ENCODE results near the gene DHX16.

Gene DHX16

GRCh38 chr6:30686009-30686907, 13.5 kb upstream of the DHX16 start, which contains the start of gene PPP1R18:
Gene PPP1R18, minus strand, starts transcription at chr6:30686645. Its CDS starts 627 bp downstream, at chr6:30686018.
- Histone ChIP-seq H2AFZ (peak within 1 kb of the TSS; percentile 98), H3K27ac (peak within 1 kb of the TSS; percentile 93), H3K79me2 (no peaks in the 10 kb centered on the region), H3K9me3 (ENCODE audit: control insufficient read depth, low read length) (no peaks in the 10 kb centered on the region), H3K27me3 (ENCODE audit: control insufficient read depth, insufficient read depth, low read length) (no peaks in the 10 kb centered on the region), H3K9ac (peak within 1 kb of the TSS; percentile 67), H3K4me2 (ENCODE audit: low read length) (peak within 1 kb of the TSS; percentile 94), H3K36me3 (ENCODE audit: control insufficient read depth, insufficient read depth, low read length) (no peaks in the 10 kb centered on the region), H3K4me3 (ENCODE audit: low read depth, low read length) (peak within 1 kb of the TSS; percentile 84), H3K4me1 (peaks cover 3% of the 10 kb centered on the region)
- TF ChIP-seq, protein P1, sequence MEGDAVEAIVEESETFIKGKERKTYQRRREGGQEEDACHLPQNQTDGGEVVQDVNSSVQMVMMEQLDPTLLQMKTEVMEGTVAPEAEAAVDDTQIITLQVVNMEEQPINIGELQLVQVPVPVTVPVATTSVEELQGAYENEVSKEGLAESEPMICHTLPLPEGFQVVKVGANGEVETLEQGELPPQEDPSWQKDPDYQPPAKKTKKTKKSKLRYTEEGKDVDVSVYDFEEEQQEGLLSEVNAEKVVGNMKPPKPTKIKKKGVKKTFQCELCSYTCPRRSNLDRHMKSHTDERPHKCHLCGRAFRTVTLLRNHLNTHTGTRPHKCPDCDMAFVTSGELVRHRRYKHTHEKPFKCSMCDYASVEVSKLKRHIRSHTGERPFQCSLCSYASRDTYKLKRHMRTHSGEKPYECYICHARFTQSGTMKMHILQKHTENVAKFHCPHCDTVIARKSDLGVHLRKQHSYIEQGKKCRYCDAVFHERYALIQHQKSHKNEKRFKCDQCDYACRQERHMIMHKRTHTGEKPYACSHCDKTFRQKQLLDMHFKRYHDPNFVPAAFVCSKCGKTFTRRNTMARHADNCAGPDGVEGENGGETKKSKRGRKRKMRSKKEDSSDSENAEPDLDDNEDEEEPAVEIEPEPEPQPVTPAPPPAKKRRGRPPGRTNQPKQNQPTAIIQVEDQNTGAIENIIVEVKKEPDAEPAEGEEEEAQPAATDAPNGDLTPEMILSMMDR (IDR thresholded peaks at IDR 0.05), result no peak

GRCh38 chr6:30685157-30686008, 12.6 kb upstream of the DHX16 start:
- H3K4me3 ChIP-seq (ENCODE audit: low read depth, low read length), result peak overlapping the region; percentile 84
- peak overlapping the region; percentile 93 for H3K27ac ChIP-seq
- peak overlapping the region; percentile 94 for H3K4me2 ChIP-seq (ENCODE audit: low read length)
- no peaks in the 10 kb centered on the region for H3K4me1 ChIP-seq
- no peaks in the 10 kb centered on the region for H3K79me2 ChIP-seq
- H3K36me3 ChIP-seq (ENCODE audit: control insufficient read depth, insufficient read depth, low read length), result no peaks in the 10 kb centered on the region
- TF ChIP-seq, protein P1 (IDR thresholded peaks at IDR 0.05), result no peak
- H3K9me3 ChIP-seq (ENCODE audit: control insufficient read depth, low read length), result no peaks in the 10 kb centered on the region
- no peak overlapping the region for H3K9ac ChIP-seq
- no peak overlapping the region for H2AFZ ChIP-seq
- no peaks in the 10 kb centered on the region for H3K27me3 ChIP-seq (ENCODE audit: control insufficient read depth, insufficient read depth, low read length)

- Histone ChIP-seq H3K9me3 (ENCODE audit: control insufficient read depth, low read length) (no peaks in the 10 kb centered on the region), H3K27ac (peak overlapping the region; percentile 93), H3K4me1 (no peaks in the 10 kb centered on the region), H3K79me2 (no peaks in the 10 kb centered on the region), H3K4me2 (ENCODE audit: low read length) (no peak overlapping the region), H2AFZ (no peak overlapping the region), H3K36me3 (ENCODE audit: control insufficient read depth, insufficient read depth, low read length) (no peaks in the 10 kb centered on the region), H3K27me3 (ENCODE audit: control insufficient read depth, insufficient read depth, low read length) (no peaks in the 10 kb centered on the region), H3K4me3 (ENCODE audit: low read depth, low read length) (peak overlapping the region; percentile 37), H3K9ac (no peak overlapping the region)
- TF ChIP-seq, protein P1 (IDR thresholded peaks at IDR 0.05), result no peak
Measured at GRCh38 chr6:30684386-30685156, 11.8 kb upstream of the DHX16 start.

DNA sequence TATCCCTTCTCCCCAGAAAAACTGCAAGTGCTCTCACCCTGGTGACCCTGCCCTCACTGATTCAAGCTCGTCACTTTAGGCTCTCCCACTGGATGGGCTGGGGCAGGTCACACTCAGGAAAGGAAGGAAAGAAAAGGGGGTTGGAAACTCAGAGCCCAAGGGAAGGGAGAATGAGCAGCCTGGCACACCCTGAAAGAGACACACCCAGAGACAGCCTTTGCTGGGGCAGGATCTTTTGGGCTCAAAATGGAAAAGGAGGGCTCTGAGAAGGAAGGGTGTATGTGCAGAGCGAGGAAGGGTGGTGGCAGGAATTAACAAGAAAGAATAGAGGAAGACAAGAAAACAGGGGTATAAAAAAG, 11.2 kb upstream of the DHX16 start:
- no peak overlapping the region for H2AFZ ChIP-seq
- no peak overlapping the region for H3K9ac ChIP-seq
- peak overlapping the region; percentile 37 for H3K4me3 ChIP-seq (ENCODE audit: low read depth, low read length)
- no peaks in the 10 kb centered on the region for H3K27me3 ChIP-seq (ENCODE audit: control insufficient read depth, insufficient read depth, low read length)
- peak overlapping the region; percentile 39 for H3K4me2 ChIP-seq (ENCODE audit: low read length)
- no peaks in the 10 kb centered on the region for H3K79me2 ChIP-seq
- no peaks in the 10 kb centered on the region for H3K36me3 ChIP-seq (ENCODE audit: control insufficient read depth, insufficient read depth, low read length)
- no peak overlapping the region for H3K27ac ChIP-seq
- H3K4me1 ChIP-seq, result no peaks in the 10 kb centered on the region
- H3K9me3 ChIP-seq (ENCODE audit: control insufficient read depth, low read length), result no peaks in the 10 kb centered on the region
- TF ChIP-seq, protein P1 (IDR thresholded peaks at IDR 0.05), result no peak

Data from parathyroid adenoma (tissue), 2 donors.